DMS 273 treated with DMSO at 0.1 percent for 48 hours (cell line): ENCODE data around the gene ZNF526.

Experiments used
- DNase-seq: peaks from one replicate; lab custom pipeline; 2025; lab: John Stamatoyannopoulos, UW

The ZNF526 gene

DNA sequence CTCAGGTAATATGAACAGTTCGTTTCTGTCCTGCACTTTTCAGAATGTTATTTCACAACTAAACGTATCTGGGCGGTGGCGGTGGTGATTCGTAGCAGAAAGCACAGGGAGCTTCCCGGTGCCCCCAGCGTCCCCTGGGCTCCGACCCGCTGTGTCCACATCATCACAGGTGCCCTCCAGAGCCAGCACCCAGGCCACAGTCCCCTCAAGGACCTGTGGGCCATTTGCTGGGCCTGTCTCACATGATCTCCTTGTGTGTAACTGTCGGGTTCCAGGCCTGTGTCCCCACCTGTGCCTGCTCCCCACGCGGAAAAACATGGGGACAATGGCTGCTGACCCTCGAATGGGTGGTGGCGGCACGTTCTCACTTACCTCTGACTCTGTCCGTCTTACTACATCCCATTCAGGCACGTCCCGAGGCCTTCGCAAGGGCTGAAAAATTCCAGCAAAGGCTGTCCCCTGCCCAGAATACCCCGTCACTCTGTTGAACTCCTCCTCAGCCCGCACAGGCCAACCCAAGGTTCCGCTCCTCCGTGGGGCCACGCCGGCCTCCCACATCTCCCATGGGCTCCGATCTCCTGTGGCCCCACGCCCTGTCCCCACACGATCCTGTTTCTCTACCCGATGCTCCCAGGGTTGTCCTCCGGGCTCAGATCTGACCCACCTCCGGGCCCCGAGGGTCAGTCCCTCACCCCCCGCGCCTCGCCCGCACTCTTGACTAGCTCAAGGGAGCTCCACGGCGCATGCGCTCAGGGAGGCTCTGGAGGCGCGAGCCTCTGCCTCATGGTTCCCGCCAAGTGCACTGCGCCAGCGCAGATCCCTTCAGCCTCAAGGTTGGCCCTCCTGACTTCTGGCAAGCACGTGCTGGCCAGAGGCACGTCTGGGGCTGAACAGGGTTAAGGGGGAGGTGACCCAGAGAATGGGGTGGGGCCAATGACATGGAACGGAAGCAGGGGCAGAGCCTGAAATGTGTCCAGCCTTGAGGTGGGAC lies 23.8 kb upstream of the ZNF526 start:
- no peak for DNase-seq

DNA sequence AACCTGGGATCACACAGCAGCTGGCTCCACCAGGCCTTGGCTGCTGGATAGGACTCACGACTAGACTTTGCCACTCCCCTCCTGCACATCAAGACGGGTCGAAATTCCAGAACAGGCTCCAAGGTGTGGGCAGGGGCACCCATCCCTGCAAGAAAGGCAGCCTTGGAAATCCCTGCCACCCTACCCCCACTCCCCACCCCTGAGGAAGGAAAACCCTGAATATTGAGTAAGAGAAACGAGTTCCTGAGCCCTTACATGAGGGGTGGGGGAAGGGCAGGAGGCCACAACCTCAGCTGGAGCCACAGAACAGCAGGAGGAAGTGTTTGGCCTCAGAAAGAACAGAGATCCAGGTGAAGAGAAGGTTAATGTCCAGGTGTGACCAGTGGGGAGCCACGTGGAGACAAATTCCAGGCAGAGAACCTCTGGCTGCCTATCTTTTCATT lies 22.7 kb upstream of the ZNF526 start:
- DNase-seq, result no peak

DNA sequence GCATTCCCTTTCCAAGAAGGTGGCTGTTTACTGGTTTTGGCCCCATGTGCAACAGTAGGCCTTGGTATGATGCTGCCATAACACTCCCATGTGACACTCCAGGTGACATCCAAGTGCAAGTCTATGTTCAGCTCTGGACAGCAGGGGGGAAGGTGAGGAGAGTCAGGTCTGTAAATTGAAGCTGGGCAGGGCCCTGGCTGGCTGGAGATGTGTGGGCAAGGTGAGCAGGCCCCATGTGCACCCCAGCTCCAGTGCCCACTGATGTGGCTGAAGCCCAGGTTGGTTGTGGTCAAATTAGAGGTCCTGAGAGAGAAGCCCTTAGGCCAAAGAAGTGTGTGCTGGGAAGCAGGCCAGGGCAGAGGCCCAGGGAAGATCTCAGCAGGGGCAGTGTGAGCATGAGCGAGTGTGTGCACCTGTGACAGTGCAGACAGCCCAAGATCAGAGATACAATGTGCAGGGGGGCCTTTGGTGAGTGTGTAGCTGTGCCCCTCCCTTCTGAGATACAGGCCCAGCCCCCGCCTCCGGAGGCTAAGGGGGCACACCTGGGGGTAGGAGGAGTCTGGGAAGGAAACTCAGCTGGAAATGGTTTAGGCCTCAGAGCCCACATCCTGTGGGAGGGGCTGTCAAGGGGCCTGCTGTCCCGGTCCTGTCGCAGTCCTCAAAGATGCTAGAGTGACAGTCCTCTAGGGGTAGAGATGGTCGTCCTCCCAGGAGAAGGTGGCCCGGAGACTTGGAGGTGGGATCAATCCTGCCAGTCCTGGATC lies 21.3 kb upstream of the ZNF526 start:
- DNase-seq, result no peak

DNA sequence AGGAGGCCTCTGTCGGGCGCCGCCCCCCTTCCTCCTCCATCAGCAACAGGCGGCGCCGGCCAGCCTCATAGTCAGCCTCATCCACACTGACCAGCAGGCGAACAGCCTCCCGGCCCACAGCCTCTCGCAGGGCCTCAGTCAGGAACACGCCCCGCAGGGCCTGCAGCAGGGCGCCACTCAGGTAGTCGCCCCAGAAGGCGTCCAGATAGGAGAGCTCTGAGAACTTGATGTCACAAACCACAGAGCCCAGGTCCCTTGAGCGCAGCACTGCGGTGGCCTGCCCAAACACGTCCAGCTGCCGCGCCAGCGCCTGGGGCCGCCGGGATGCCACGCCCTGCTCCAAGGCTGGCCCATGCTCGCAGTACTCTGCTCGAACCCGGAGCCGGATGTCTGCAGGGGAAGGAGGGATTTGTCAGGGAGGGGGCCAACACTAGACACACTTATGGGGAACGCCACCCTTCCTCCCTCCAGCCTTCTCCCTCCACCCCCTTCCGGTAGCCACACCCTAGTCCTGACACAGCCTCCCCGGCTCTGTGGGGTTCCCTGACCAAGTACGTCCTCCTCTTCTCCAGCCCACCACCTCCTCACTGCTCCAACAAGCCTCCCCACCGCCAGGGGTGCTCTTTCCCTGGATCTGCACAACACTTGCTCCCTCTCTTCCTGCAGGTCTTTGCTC lies 20.5 kb upstream of the ZNF526 start:
- no peak for DNase-seq

DNA sequence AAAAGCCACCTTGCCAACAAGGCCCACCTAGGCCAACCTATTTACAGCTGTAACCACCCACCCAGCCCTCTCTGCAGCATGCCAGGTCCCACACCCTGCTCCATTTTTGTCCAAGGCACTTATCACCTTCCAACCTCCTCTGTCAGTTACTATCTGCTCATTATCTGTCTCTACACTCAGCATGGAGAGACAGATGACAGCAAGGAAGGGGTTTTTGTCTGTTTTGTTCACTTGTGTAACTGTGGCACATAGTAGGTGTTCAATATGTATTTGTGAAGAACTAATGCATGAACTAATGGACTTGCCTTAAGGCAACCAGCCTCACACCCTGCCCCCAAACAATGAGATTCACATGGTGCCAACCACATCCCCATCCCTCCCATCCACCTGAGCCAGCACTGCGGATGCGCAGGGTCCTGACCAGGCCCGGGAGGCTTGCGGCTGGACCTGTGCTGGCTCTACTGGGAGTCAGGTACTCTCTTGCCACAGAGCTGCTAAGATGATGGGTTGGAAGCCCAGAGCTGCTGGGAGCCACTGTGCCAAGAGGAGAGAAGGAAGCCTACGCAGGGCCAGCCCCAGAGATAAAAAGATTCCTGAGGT lies 19.9 kb upstream of the ZNF526 start:
- DNase-seq, result no peak

DNA sequence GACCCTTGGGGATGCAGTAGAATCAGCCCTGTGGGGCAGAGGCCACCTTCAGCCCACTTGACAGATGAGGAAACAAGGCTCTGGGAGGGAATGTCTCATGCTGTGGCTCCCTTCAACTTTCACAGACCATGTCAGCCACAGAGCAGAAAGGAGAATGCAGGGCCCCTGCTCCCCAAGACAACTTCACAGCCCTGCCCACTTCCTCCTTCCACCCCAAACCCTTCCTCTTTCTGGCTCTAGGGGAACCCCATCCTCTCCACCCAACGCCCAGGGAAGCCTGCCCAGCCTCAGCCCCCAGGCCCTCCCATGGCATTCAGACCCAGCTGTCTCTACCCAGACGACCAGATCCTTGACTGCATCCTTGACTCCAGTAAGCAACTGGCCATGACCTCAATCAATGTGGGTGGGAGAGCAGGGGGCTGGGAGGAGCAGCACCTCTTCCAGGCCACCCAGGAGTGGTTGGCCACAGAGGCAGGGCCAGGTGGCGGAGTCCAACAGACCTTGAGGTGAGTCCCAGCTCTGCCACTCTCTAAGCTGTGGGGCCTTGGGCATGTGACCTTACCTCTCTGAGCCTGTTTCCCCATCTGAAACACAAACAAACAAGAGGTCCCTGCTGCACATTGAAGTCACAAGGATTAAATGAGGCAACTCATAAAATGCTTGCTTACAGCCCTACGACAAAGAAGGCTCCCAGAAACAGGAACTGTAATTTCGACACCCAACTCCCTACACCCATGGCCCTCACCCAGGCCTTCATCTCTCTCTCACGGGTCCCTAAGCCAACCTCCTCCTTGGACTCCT lies 18.4 kb upstream of the ZNF526 start:
- no peak for DNase-seq

DNA sequence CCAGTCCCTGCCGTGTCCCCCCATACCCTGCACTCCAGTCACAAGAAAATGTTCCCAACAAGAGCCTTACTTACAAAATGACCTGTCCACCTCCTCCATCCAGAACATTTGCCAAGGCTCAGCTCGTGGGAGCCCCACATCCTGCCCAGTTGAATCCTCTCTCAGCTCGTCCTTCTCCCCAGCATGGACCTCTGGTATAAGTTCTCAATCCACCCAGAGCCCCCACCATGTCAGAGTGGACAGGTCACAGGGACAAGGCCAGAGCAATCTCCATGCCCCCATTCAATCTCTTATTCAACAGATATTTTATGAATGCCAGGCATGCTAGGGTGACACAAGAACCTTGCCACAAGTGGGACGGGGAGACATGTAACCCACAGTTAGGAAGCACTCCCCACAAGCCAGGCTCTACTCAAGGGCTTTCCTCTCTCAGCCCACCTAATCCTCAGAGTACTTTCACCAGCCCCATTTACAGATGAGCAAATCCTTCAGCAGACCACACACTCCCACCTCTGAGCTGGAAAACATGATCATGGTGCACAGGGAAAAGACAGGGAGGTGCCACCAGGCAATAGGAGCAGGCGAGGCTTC lies 17.7 kb upstream of the ZNF526 start:
- no peak for DNase-seq

DNA sequence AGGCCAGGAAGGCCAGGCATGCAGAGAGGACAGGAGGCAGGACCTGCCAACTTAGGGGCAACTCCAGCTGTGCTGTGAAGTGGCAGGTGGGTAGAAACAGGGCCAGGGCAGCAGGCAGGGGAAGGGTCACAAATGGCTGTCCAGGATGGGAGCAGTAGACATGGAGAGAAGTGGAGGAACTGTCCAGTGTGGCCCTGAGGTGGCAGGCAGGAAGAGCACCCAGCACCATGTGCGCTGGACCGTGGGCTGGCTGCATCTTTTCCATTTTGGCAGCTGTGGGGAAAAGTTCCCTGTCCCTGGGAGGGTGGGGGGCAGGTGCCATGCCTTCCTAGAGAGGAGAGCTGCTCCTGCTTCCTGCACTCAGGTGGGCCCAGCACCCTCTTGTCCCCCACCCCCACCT lies 16.4 kb upstream of the ZNF526 start:
- DNase-seq, result no peak

DNA sequence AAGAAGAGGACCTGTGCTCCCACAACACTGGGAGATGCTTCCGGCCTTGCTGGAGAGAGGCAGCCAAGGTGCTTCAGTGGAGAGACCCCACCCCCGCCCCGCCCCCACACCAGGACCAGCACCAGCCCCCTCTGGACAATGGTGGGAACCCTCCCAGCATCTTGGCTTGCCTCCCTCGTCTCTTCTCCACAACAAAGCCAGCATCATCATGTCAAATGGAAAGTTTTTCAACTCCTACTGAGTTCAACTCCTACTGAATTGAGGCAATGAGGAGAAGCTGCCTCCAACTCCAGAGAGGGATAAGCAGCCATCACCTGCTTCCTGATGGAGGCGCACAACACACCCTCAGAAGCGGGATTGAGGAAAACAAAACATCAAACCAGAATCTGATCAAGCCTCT lies 15.4 kb upstream of the ZNF526 start:
- no peak for DNase-seq

DNA sequence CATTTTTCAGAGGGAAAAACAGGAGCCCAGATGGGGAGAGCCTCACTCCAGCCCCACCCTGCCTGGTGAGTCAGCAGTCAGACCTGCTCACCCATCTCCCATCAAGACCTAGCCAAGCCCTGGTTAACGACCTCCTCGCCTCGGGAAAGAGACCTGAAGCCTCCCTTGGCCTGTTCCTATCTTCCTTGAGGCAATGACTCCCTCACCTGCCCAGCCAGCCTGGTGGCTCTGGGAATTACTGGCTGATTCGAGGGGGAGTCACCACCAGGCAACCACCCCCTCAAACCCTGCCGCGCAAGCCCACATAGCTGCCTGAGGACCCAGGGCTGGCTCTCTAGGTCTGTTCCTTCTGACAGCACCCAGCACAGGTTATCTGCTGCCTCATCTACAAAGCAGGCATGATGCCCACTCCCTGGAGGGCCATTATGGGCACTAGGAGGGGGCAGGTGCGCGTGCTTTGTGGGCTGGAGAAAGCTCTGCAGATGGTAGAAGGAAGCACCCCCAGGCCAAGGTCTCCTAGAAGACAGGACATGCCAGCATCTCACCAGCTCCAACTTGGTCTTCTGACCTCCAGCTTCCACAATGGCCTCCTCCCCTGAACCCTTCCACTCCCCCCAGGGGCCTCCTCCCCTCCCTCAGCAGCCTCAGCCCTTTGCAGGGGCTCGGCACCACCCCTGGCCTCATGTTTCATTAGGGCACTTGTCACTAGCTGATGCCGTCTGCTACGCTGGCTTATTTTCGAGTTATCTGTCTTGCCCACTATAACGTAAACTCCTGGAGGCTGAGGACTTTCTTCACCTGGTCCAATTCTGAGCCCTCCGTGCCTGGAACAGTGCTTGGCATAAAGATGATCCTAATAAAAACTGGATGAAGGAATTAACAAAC lies 13.0 kb upstream of the ZNF526 start:
- DNase-seq, result no peak

DNA sequence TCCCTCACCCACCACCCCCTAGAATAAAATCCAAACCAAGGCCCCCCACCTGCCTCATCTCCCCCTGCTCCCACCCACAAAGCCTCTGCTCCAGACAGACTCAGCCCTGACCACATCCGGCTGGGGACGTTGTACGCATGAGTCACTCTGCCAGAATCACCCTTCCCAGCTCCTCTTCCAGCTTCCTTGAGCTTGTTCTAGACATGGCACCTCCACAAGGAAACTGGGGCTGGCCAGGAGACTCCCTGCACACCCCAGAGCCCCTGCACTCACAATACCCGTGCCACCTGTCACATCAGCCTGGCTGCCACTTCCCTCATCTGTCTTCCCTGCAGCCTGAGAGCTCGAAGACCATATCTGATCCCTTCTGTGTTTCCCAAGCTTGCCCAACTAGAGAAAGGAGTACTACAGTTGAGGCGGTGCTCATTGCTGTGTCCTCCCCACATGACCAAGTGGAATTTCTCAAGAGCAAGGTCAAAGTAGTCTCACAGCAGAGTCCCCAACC lies 12.3 kb upstream of the ZNF526 start:
- no peak for DNase-seq

DNA sequence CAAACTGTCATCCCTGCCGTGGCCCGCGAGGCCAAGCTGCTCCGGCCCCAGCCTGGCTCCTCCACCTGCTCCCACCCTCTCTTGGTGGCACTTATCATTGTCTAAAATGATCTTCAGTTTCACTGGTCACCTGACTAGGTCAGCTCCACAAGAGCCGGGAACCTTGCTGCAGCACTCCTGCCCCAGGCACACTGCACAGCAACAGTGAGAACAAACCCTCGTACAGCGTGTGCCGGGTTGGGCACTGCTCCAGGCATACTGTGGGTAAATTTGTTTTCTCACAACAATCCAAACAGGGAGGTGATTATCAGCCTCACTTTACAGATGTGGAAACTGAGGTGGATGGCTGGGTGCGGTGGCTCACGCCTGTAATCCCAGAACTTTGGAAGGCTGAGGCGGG lies 11.5 kb upstream of the ZNF526 start:
- DNase-seq, result no peak

DNA sequence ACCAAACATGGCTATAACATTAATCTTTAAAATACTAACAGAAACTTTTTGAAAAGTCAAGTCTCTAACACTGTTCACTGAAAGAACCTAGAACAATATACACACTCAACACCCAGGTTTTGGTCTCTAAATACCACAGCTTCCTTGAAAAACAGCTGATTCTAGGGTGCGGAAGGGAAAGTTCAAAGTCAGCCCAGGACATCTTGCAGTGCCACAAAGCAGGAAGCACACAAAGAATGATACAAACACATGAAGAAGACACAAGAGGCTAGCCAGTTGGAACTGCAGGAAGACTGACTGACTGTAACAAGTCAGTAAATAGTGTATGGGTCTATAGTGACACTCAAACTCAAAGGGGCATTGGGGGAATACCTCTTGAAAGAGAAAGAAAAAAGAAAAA lies 7.2 kb upstream of the ZNF526 start:
- DNase-seq, result no peak

DNA sequence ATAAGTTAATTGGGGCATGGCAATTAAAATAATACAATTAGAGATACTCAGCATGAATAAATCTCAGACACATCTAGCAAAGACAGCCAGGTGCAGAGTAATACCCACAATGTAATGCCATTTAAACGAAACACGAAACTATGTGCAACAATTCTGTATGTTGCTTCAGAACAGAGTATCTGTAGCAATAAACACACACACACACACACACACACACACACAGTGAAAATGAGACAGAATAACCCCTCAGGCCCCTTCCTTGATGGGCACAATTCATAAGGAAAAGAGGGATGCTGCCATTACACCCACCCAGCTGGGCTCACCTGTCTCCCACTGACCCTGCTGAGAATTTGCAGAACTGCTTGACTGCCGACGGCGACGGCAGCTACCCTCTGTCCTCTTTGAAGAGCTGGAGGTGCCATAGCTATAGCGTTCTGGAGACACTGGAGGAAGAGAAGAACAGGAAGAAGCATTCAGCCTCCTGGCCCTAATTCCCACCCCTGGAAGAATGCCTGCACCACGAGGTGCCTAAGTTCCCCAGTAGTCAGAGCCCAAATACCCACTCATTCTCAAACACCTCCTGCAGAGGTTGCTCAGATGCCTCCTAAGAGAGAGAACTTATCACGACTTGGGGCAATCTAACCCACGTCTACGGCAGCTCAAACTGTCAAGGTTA lies 5.2 kb upstream of the ZNF526 start:
- no peak for DNase-seq

DNA sequence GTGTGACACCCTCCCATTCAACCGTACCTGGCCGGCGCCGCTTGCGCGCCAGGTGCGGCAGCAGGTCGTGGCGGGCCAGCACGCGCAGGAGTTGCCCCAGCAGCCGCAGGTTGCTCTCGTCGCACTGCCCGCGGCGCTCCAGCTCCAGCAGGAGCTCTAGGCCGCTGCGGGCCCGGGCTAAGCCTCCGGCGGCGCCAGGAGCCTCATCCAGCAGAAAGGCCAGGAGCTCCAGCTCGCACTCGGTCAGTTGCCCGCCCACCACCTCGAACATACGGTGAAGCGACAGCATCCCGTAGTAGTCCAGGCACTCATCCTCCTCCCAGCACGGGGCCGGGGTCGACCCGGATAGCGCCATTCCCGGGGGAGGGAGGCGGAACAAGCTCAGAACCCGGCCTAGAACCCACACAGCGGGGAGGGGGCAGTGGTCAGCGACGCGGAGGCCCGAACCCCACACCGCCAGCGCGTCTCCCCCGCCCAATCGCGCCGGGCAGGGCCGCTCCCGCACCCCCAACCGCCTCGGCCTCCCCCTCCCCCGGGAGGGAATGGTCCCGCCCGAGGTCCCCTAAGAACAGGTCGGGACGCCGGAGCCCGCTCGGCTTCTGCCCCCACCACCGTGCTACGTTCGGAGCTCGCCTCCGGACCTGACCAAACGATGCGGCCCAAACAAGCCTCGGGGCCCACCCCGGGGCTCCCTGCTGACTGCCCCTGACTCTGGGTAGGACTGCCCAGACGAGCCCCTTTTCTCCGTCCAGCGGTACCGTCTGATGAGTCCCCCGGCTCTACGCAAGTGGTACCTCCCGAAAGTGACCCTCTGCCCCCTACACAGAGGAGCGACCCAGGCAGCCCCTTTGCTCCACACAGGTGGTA lies 3.2 kb upstream of the ZNF526 start:
- no peak for DNase-seq

DNA sequence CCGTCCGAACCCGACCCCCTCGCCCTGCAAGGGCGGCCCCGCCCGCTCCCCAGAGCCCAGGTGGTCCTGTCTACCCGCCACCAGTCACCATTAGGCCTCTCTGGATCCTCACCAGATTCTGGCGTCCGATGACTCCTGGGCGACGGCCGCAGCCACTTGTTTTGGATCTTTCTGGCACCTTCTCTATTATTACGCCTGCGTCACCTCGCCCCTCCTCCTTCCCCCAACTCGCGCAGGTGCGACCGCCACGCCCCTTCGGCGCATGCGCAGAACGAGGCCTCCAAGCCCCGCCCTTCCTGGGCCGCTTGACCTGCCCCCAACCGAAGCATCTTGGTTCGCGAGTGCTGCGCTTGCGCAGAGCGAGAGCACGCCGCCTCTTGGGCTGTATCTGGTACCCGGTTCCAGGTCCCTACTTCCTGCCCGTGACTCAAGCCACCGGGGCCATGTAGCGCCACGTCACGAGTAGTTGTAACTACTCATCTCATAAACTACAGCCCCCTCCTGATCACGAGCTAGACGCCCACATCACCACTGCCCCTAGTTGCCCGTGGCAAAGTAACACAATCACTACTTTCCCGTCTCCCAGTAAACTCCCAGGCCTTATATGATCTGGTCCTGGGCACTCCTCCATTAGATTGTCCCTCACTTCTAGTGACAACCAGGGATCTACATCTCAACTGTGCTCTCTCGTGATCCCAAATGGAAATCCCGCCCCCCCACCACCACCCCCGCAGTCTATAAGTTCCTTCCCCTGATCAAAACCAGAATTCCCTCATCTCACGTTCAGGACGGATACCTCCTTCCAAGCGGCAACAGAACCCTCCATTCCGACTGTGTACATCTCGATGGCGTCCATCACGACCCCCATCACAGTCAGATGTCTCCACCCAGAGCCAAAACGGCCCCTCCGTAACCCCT lies 2.3 kb upstream of the ZNF526 start, which contains the start of gene DEDD2:
Gene DEDD2, minus strand, starts transcription at position 158 of the 918 bp plus-strand sequence. CDS start 670 bp downstream, outside the sequence.
- DNase-seq, result peak; percentile 86

DNA sequence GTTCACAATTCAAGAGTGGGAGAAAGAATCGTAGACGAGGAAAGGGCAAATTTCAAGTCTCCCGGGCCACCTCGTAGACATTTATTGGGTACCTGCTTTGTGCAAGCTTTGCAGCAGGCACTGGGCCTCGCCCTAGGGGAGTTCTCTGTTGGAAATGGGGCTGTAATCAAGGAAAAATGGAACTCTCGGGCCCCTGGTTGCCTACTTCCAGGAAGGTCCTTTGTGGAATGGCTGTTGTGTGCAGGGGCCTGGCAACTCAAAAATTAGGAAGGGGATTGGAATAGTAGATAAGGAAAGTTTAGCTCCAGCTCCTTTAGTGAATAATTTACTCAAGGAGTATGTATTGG lies 612 bp downstream of the ZNF526 start:
- DNase-seq, result no peak
